Measurements from ENCODE around the gene PAOX.

PAOX gene

DNA sequence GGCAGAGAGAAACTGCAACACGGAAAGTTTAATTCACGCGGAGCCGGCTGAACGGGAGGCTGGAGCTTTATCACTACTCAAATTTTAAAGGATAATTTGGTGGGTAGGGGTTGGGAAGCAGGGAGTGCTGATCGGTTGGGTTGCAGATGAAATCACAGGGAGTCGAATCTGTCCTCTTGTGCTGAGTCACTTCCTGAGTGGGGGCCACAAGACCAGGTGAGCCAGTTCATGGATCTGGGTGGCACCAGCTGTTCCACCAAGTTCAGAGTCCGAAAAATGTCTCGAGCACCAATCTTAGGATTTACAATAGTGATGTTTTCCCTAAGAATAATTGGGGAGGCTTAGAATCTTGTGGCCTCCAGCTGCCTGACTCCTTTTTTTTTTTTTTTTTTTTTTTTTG is 35.5 kb upstream of the PAOX start:
- H3K4me3 ChIP-seq (ENCODE audit: low read depth, low read length), result no peak overlapping the region
- TF ChIP-seq CTCF (IDR thresholded peaks at IDR 0.05; ENCODE audit: borderline replicate concordance, insufficient read depth, low read depth, low read length), result no peak

DNA sequence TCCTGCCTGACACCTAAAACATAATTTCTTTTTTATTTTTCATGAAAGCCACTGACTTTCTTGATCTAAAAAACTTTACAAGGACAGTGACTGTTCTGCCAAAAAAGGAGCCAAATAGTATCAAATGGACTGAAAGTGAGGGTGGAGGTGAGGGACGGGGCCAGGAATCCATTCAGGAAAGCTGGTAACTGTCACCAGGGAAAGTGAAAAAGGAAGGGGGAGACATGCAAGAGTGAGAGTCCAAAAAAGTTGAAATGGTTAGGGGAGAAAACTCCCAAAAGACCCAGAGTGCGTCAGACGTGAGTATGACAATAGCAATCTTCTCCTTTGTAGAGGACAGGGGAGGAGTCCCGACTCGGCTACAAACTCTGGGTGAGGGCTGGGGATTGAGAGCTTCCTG is 34.8 kb upstream of the PAOX start:
- no peak overlapping the region for H3K4me3 ChIP-seq (ENCODE audit: low read depth, low read length)
- no peak for TF ChIP-seq CTCF (IDR thresholded peaks at IDR 0.05; ENCODE audit: borderline replicate concordance, insufficient read depth, low read depth, low read length)

GRCh38 chr10:133346413-133346812 is 32.6 kb upstream of the PAOX start:
- no peak overlapping the region for H3K4me3 ChIP-seq (ENCODE audit: low read depth, low read length)
- TF ChIP-seq CTCF (IDR thresholded peaks at IDR 0.05; ENCODE audit: borderline replicate concordance, insufficient read depth, low read depth, low read length), result no peak

- no peak for TF ChIP-seq CTCF (IDR thresholded peaks at IDR 0.05; ENCODE audit: borderline replicate concordance, insufficient read depth, low read depth, low read length)
These were observed 31.1 kb upstream of the PAOX start for GRCh38 chr10:133347710-133348517.

GRCh38 chr10:133349160-133349568 is 29.9 kb upstream of the PAOX start:
- TF ChIP-seq CTCF (IDR thresholded peaks at IDR 0.05; ENCODE audit: borderline replicate concordance, insufficient read depth, low read depth, low read length), result no peak
- H3K4me3 ChIP-seq (ENCODE audit: low read depth, low read length), result no peak overlapping the region

More at GRCh38 chr10:133347710-133348517, 31.1 kb upstream of the PAOX start:
- no peak overlapping the region for H3K4me3 ChIP-seq (ENCODE audit: low read depth, low read length)

- no peak overlapping the region for H3K4me3 ChIP-seq (ENCODE audit: low read depth, low read length)
- TF ChIP-seq CTCF (IDR thresholded peaks at IDR 0.05; ENCODE audit: borderline replicate concordance, insufficient read depth, low read depth, low read length), result no peak
These were observed 29.5 kb upstream of the PAOX start for GRCh38 chr10:133349577-133350011.

DNA sequence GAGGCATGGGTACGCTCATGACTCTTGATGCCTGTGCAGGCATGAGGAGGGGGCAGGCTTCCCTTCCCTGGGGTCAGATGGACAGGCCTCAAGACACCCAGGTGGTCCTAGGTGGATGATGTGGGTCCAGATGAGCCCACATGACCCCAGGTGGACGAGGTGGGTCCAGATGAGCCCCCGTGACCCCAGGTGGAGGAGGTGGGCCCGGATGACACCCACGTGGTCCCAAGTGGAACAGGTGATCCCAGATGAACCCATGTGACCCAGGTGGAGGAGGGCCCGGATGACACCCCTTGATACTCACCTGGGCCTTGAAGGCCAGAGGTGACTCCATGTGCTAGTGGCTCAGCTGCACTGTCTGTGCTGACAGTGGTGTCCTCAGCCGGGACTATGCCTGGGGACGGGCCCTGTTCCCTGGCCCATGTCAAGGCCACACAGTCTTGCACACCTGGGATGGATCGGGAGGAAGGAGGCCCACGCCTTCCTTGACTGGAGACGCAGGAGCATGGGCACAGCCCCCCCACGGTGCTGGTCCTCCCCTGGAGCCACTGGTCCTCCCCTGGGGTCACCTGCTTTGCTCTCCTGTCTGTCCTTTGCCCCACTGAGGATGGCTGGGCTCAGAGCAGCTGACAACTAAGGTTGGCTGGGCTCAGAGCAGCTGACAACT is 28.6 kb upstream of the PAOX start:
- no peak for TF ChIP-seq CTCF (IDR thresholded peaks at IDR 0.05; ENCODE audit: borderline replicate concordance, insufficient read depth, low read depth, low read length)

More for the DNA sequence above, 28.6 kb upstream of the PAOX start:
- H3K4me3 ChIP-seq (ENCODE audit: low read depth, low read length), result no peak overlapping the region

All from GM12875 (cell line).